Measurements from ENCODE around the gene NDUFB8.

Gene NDUFB8

DNA sequence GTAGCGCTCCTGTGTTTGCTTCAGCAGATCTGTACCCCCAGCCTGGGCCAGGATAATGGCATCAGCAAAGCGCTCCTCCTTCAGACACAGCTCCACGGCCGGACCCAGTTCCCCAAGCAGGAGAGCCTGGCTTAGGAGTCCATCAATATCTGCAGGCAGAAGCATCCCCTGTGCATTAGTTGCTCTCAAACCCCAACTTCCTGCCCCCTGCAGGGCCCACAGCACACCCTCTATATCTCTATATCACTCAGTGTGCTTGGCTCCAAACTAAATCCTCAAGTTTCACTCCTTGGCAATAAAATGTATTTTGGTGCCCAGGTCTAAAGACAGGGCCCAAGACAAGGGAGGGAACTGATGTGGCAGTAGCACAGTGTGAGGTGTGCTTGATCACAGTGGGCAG lies 31.6 kb downstream of the NDUFB8 start:
- H3K4me3 ChIP-seq (ENCODE audit: low read depth, low read length): no peak overlapping the region
- TF ChIP-seq, protein P1, sequence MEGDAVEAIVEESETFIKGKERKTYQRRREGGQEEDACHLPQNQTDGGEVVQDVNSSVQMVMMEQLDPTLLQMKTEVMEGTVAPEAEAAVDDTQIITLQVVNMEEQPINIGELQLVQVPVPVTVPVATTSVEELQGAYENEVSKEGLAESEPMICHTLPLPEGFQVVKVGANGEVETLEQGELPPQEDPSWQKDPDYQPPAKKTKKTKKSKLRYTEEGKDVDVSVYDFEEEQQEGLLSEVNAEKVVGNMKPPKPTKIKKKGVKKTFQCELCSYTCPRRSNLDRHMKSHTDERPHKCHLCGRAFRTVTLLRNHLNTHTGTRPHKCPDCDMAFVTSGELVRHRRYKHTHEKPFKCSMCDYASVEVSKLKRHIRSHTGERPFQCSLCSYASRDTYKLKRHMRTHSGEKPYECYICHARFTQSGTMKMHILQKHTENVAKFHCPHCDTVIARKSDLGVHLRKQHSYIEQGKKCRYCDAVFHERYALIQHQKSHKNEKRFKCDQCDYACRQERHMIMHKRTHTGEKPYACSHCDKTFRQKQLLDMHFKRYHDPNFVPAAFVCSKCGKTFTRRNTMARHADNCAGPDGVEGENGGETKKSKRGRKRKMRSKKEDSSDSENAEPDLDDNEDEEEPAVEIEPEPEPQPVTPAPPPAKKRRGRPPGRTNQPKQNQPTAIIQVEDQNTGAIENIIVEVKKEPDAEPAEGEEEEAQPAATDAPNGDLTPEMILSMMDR (IDR thresholded peaks at IDR 0.05; ENCODE audit: borderline replicate concordance, insufficient read depth, low read depth, low read length): no peak

DNA sequence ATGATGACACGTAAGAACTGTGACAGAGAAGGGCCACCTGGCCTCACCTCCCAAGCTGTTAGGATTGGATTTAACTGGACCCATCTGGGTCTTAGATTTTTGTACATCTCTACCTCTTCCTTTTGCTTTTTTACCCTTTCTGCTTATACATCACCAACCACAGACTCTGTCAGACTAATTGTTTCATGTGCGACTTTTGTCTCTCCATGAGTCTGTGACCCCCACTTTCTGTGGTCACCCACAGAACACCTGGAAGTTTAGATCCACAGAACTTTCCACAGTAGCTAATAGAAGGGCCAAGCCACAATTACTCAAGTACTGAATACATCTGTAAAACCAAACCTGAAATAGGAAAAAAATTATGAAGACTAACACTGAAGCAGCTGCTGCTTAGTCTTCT lies 33.1 kb downstream of the NDUFB8 start:
- TF ChIP-seq, protein P1 (IDR thresholded peaks at IDR 0.05; ENCODE audit: borderline replicate concordance, insufficient read depth, low read depth, low read length): no peak

DNA sequence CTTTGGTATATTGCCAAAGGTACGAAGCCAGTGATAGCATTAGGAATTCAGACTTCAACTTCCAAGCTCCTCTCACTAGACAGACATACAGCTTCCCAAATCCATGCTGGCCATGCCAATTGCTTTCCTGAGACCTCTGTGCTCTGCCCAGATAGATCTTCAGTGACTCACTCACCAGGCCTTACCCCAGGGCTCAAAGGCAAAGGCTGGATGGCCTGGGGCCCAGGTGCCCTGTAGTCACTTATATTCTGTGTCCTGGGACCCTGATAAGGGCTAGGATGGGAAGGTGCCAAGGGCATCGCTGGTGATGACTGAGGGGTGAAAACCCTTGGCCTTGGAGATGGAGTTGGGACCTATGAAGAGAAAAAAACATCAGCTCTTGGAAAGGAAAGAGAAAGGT lies 39.1 kb downstream of the NDUFB8 start:
- TF ChIP-seq, protein P1 (IDR thresholded peaks at IDR 0.05; ENCODE audit: borderline replicate concordance, insufficient read depth, low read depth, low read length): no peak
- no peak overlapping the region for H3K4me3 ChIP-seq (ENCODE audit: low read depth, low read length)

More for the DNA sequence above, 33.1 kb downstream of the NDUFB8 start:
- no peak overlapping the region for H3K4me3 ChIP-seq (ENCODE audit: low read depth, low read length)

DNA sequence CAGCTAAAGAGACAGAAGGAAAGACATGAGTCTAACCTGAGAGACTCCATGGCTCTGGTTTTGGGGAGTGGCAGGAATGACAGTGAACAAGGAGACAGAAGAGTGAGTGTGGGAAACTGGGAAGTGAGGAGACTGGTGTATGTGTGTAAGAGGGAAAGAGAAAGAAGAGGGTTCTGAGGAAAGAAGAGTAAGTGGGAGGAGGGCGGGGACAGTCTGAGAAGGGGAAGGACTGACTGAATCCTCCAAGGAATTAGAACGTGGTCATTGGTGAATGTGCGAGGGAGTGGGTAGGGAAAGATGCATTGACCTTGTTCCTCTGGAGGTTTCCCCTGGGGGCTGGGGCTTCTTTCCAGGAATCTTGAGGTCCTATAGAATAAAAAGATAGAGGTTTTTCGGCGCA lies 40.3 kb downstream of the NDUFB8 start:
- TF ChIP-seq, protein P1 (IDR thresholded peaks at IDR 0.05; ENCODE audit: borderline replicate concordance, insufficient read depth, low read depth, low read length): no peak

DNA sequence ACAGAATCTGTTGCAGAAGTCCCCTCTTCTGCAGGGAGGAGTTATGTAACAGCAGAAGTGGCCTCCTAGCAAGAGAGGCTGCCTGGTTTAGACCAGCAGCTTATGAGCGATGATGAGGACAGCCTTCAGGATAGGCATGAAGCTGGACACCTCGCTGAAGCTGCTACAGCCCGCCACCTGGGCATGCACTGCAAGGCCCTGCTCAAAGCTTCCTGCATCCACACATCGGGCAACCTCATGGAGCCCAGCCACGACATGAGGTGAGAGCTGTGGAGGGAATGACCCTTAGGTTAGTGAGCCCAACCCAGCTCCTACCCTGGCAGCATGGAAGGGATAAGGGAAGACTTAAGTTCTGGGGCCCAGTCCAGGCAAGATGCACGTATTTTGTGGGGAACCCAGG lies 42.1 kb downstream of the NDUFB8 start:
- H3K4me3 ChIP-seq (ENCODE audit: low read depth, low read length): no peak overlapping the region
- TF ChIP-seq, protein P1 (IDR thresholded peaks at IDR 0.05; ENCODE audit: borderline replicate concordance, insufficient read depth, low read depth, low read length): no peak

More for the DNA sequence above, 40.3 kb downstream of the NDUFB8 start:
- no peak overlapping the region for H3K4me3 ChIP-seq (ENCODE audit: low read depth, low read length)

DNA sequence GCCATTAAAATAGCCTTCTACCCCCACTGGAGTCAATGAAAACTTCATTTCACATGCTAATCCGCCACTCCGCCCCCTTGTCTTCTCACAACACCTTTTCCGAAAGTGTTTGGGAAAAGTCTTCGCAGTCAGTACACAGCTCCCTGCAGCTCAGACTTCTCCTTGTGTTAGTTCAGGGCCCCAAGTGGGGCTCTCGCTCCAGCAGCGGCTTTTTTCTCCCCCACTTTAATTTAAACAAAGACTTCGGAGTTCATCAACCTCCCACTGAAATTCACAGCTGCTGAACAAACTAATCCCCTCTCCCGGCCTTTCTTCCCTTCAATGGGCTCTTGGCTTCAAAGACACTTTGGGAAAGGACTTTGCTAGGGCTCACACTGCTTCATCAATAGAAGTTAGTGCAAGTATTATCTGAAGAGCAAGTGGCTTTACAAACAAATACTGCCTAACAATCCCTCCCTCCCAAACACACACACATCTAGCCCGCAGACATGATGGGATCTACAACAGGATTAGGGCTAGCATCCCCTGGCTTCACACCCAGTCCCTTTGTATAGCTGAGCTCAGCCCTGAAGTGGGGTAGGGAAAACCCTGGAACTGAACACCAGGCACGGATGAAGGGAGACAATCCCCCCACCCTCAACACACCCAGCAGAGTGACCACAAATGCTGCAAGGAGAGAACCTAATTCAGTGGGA lies 43.7 kb downstream of the NDUFB8 start:
- TF ChIP-seq, protein P1 (IDR thresholded peaks at IDR 0.05; ENCODE audit: borderline replicate concordance, insufficient read depth, low read depth, low read length): no peak

DNA sequence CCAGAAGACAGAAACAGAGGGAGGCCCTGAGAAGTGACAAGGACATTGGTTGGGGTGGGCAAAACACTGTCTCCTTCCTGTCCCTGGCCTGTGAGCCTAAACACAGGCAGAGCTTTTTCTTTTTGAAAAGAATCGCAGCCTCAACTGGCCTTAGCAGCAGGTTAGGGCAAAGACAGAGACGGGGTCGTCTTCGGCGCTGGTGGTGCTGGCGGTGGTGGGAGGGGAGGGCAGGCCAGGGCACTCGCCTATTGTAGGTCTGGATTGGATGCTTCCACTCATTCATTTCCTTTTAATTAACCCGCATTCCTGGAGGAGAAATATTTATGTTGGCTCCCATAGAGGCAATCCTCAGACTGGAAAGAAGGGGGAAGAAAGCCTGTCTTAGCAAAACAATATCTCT lies 44.3 kb downstream of the NDUFB8 start:
- no peak overlapping the region for H3K4me3 ChIP-seq (ENCODE audit: low read depth, low read length)
- TF ChIP-seq, protein P1 (IDR thresholded peaks at IDR 0.05; ENCODE audit: borderline replicate concordance, insufficient read depth, low read depth, low read length): no peak

More for the DNA sequence above, 43.7 kb downstream of the NDUFB8 start:
- no peak overlapping the region for H3K4me3 ChIP-seq (ENCODE audit: low read depth, low read length)
